Endodermal cell (in vitro differentiated cells): Measurements from ENCODE around the gene AHRR. TPM values are rescaled to one million over a fixed set of nuclear protein-coding genes. Genes with fewer than 3 reads are reported as not detected.

Source experiments
- DNase-seq: peaks from one replicate; pipeline ENCODE4 v3.0.0-alpha.2; 2017
- H3K27ac ChIP-seq: 2 replicates; pipeline ENCODE4 v1.5.1; 2013; ENCODE audit warnings: mild to moderate bottlenecking, low read depth, low read length, moderate library complexity
- H3K27me3 ChIP-seq: 2 replicates; pipeline ENCODE4 v1.6.1; 2013; ENCODE audit warnings: mild to moderate bottlenecking, low read length, moderate library complexity; ENCODE audit not compliant: insufficient read depth, control insufficient read depth, poor library complexity, severe bottlenecking
- H3K36me3 ChIP-seq: 2 replicates; pipeline ENCODE4 v1.7.0; 2013; ENCODE audit warnings: mild to moderate bottlenecking, low read length, moderate library complexity; ENCODE audit not compliant: control insufficient read depth, insufficient read depth
- H3K4me1 ChIP-seq: one replicate; pipeline ENCODE4 v1.7.0; 2013; ENCODE audit warnings: low read length; ENCODE audit not compliant: control insufficient read depth, insufficient read depth
- H3K4me3 ChIP-seq: 2 replicates; pipeline ENCODE4 v1.5.1; 2013; ENCODE audit warnings: mild to moderate bottlenecking, low read length, moderate library complexity
- H3K9ac ChIP-seq: 2 replicates; pipeline ENCODE4 v1.6.1; 2013; ENCODE audit warnings: mild to moderate bottlenecking, low read length, moderate library complexity; ENCODE audit not compliant: poor library complexity, severe bottlenecking; ENCODE audit errors: extremely low read depth
- H3K9me3 ChIP-seq: 2 replicates; pipeline ENCODE4 v1.6.1; 2013; ENCODE audit warnings: mild to moderate bottlenecking, low read length, moderate library complexity; ENCODE audit not compliant: control insufficient read depth
- H3K27ac Mint-ChIP-seq: 2 replicates; pipeline ENCODE4 v1.8.0; 2020; ENCODE audit warnings: mixed read lengths
- H3K27me3 Mint-ChIP-seq: 2 replicates; pipeline ENCODE4 v1.8.0; 2021; ENCODE audit warnings: mild to moderate bottlenecking, mixed read lengths; ENCODE audit not compliant: insufficient read depth
- H3K36me3 Mint-ChIP-seq: 2 replicates; pipeline ENCODE4 v1.8.0; 2020; ENCODE audit warnings: low read depth, mixed read lengths
- H3K4me1 Mint-ChIP-seq: 2 replicates; pipeline ENCODE4 v1.8.0; 2020; ENCODE audit warnings: mixed read lengths
- H3K4me3 Mint-ChIP-seq: 2 replicates; pipeline ENCODE4 v1.8.0; 2020; ENCODE audit warnings: mild to moderate bottlenecking, moderate library complexity, mixed read lengths
- H3K9me3 Mint-ChIP-seq: 2 replicates; pipeline ENCODE4 v1.8.0; 2020; ENCODE audit warnings: mild to moderate bottlenecking, mixed read lengths
- WGBS, 2 experiments: methylation state at CpG; one replicate each; pipeline versions ENCODE4 v1.1.5 to v1.1.7; 2013; ENCODE audit warnings: missing lambda C conversion rate in 2 of 2, mixed read lengths in 1 of 2; ENCODE audit not compliant: insufficient coverage in 1 of 2, insufficient read length in 1 of 2; 5-methylcytosine and 5-hydroxymethylcytosine counted together
- total RNA-seq, 2 donors: library from RNA; stranded (reverse); fragmentation: NEBNext Ultra II Directional in 1 of 2; extraction: Animal tissue kit (Norgen Biotek cat#: 25700) in 1 of 2; gene quantifications; 2 replicates in 1 of 2; 3 replicates in 1 of 2; pipeline ENCODE4 v1.2.1, GENCODE V29; 2021
- TF ChIP-seq, protein P1 (sequence below): fragments of 200-600 bp; sonication (generic); conservative IDR thresholded peaks from 2 replicates; pipeline ENCODE4 v1.5.0; 2021; ENCODE audit warnings: antibody characterized with exemption, mild to moderate bottlenecking

AHRR gene
- total RNA-seq, 2 donors from 2014 or later: 1.4 to 2.0 TPM

DNA sequence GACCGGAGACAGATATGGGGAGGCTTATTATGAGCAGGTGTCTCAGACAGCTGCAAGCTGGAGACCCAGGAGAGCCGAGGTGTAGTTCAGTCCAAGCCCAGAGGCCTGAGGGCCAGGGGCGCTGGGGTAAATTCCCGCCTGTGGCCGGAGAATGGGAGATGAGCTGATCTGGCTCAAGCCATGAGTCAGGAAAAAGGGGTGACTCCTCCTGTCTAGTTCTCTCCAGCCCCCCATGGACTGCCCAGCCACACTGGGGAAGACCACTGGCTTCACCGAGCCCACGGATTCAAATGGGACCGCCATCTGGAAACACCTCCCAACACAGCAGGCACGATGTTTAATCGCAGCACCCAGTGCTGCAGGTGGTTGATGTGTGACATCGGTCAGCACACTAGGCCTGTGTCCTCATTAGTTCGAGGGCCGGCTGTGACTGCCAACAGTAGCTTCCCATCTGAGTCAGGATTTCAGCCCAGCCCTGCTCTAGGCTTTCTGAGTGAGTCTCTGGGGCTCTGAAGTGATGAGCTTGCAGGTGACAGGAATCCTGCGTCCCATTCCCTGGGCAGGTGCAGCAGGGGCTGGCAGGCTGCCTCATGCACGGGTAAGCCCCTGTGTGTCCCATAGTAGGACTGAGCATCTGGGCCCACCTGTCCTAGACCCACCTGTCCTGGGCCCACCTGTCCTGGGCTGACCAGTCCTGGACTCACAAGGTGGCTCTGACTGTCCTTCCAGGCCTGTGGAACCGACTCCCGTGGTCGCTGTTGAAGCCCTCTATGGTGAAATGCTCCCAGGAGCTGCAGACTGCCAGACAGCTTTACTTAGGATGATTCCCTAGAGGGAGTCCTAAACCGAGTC lies 49.7 kb downstream of the AHRR start:
- Mint-ChIP-seq H3K27ac (no peak overlapping the region), H3K9me3 (no peaks in the 10 kb centered on the region), H3K27me3 (peaks cover 14% of the 10 kb centered on the region), H3K36me3 (no peaks in the 10 kb centered on the region), H3K4me1 (no peaks in the 10 kb centered on the region), H3K4me3 (no peak overlapping the region)
- Histone ChIP-seq H3K27ac (no peak overlapping the region), H3K27me3 (peaks cover 41% of the 10 kb centered on the region), H3K9me3 (no peaks in the 10 kb centered on the region), H3K4me1 (no peaks in the 10 kb centered on the region), H3K36me3 (no peaks in the 10 kb centered on the region), H3K9ac (no peak overlapping the region), H3K4me3 (no peak overlapping the region)
- TF ChIP-seq, protein P1, sequence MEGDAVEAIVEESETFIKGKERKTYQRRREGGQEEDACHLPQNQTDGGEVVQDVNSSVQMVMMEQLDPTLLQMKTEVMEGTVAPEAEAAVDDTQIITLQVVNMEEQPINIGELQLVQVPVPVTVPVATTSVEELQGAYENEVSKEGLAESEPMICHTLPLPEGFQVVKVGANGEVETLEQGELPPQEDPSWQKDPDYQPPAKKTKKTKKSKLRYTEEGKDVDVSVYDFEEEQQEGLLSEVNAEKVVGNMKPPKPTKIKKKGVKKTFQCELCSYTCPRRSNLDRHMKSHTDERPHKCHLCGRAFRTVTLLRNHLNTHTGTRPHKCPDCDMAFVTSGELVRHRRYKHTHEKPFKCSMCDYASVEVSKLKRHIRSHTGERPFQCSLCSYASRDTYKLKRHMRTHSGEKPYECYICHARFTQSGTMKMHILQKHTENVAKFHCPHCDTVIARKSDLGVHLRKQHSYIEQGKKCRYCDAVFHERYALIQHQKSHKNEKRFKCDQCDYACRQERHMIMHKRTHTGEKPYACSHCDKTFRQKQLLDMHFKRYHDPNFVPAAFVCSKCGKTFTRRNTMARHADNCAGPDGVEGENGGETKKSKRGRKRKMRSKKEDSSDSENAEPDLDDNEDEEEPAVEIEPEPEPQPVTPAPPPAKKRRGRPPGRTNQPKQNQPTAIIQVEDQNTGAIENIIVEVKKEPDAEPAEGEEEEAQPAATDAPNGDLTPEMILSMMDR: no peak
- DNase-seq: peak; percentile 44
- 88% methylated on average over 17 to 19 of the region's 19 CpGs for WGBS, 2 experiments

GRCh38 chr5:371811-372555 lies 50.5 kb downstream of the AHRR start:
- WGBS, 2 experiments: 89 to 90% methylated on average over 9 to 12 of the region's 12 CpGs
- H3K4me3 Mint-ChIP-seq: no peak overlapping the region

GRCh38 chr5:372556-372995 lies 51.1 kb downstream of the AHRR start:
- Histone ChIP-seq H3K4me3 (no peak overlapping the region), H3K4me1 (no peaks in the 10 kb centered on the region), H3K27me3 (peaks cover 41% of the 10 kb centered on the region), H3K9ac (no peak overlapping the region), H3K9me3 (no peaks in the 10 kb centered on the region), H3K27ac (no peak overlapping the region), H3K36me3 (no peaks in the 10 kb centered on the region)
- 94 to 95% methylated on average over 8 to 13 of the region's 13 CpGs for WGBS, 2 experiments
- TF ChIP-seq, protein P1: no peak
- Mint-ChIP-seq H3K27ac (no peak overlapping the region), H3K27me3 (peaks cover 14% of the 10 kb centered on the region), H3K36me3 (no peaks in the 10 kb centered on the region), H3K4me1 (no peaks in the 10 kb centered on the region), H3K9me3 (no peaks in the 10 kb centered on the region), H3K4me3 (no peak overlapping the region)
- peak; percentile 49 for DNase-seq

More at GRCh38 chr5:371811-372555, 50.5 kb downstream of the AHRR start:
- Histone ChIP-seq H3K36me3 (no peaks in the 10 kb centered on the region), H3K4me3 (no peak overlapping the region), H3K27me3 (peaks cover 41% of the 10 kb centered on the region), H3K9me3 (no peaks in the 10 kb centered on the region), H3K9ac (no peak overlapping the region), H3K4me1 (no peaks in the 10 kb centered on the region), H3K27ac (no peak overlapping the region)
- Mint-ChIP-seq H3K36me3 (no peaks in the 10 kb centered on the region), H3K27me3 (peaks cover 14% of the 10 kb centered on the region), H3K27ac (no peak overlapping the region), H3K9me3 (no peaks in the 10 kb centered on the region), H3K4me1 (no peaks in the 10 kb centered on the region)
- TF ChIP-seq, protein P1: no peak
- DNase-seq: peak; percentile 50
